GM23338 (cell line): ENCODE data around the gene VPS41.

ENCODE experiments used
- EZH2 ChIP-seq: fragments of 200-600 bp; sonication (generic); IDR thresholded peaks from one replicate; pipeline ENCODE4 v1.8.0; 2017; ENCODE audit warnings: antibody characterized with exemption, mild to moderate bottlenecking, low read depth; ENCODE audit not compliant: unreplicated experiment
- POLR2AphosphoS5 ChIP-seq: IDR thresholded peaks from 2 replicates; pipeline ENCODE4 v1.6.1; 2016; ENCODE audit warnings: antibody characterized with exemption, low read depth
- REST ChIP-seq: IDR thresholded peaks from one replicate; pipeline ENCODE4 v1.6.1; 2018; ENCODE audit warnings: antibody characterized with exemption; ENCODE audit not compliant: unreplicated experiment
- TF ChIP-seq, protein P1 (sequence below), 2 experiments: fragments of 200-600 bp in 1 of 2; sonication (generic) in 1 of 2; conservative IDR thresholded peaks; 2 replicates each; pipeline versions ENCODE4 v1.5.1 to v1.6.1; 2016 to 2017; ENCODE audit warnings: antibody characterized with exemption in 2 of 2, low read depth in 2 of 2, mild to moderate bottlenecking in 2 of 2, moderate library complexity in 1 of 2

- TF ChIP-seq, protein P1, sequence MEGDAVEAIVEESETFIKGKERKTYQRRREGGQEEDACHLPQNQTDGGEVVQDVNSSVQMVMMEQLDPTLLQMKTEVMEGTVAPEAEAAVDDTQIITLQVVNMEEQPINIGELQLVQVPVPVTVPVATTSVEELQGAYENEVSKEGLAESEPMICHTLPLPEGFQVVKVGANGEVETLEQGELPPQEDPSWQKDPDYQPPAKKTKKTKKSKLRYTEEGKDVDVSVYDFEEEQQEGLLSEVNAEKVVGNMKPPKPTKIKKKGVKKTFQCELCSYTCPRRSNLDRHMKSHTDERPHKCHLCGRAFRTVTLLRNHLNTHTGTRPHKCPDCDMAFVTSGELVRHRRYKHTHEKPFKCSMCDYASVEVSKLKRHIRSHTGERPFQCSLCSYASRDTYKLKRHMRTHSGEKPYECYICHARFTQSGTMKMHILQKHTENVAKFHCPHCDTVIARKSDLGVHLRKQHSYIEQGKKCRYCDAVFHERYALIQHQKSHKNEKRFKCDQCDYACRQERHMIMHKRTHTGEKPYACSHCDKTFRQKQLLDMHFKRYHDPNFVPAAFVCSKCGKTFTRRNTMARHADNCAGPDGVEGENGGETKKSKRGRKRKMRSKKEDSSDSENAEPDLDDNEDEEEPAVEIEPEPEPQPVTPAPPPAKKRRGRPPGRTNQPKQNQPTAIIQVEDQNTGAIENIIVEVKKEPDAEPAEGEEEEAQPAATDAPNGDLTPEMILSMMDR (conservative IDR thresholded peaks at IDR 0.05; ENCODE audit: low read depth in 2 of 2), result no peak
- TF ChIP-seq POLR2AphosphoS5, result no peak
- TF ChIP-seq REST, result no peak
- no peak for TF ChIP-seq EZH2
Observed at GRCh38 chr7:38838725-38839385, 70.1 kb downstream of the VPS41 start.
